Neural cell (in vitro differentiated cells): Measurements from ENCODE around the gene RAP1GAP2. TPM values are rescaled to one million over a fixed set of nuclear protein-coding genes. Genes with fewer than 3 reads are reported as not detected.

Experiments
- H2AFZ ChIP-seq: fragments of 200-600, 300-800 bp; sonication (generic), shearing (Covaris generic); 2 replicates; pipeline ENCODE4 v1.6.0; 2014; ENCODE audit warnings: low read depth, mild to moderate bottlenecking, antibody characterized with exemption, low read length, moderate library complexity
- H3F3A ChIP-seq: fragments of 200-600 bp; shearing (Covaris generic); 2 replicates; pipeline ENCODE4 v1.6.1; 2016; ENCODE audit warnings: mild to moderate bottlenecking, moderate library complexity, mixed read lengths, antibody characterized with exemption, low read length; ENCODE audit not compliant: insufficient read depth, poor library complexity, severe bottlenecking
- H3K27ac ChIP-seq: fragments of 200-600, 300-800 bp; sonication (generic), shearing (Covaris generic); 2 replicates; pipeline ENCODE4 v1.5.1; 2014; ENCODE audit warnings: mild to moderate bottlenecking, low read length, moderate library complexity
- H3K27me3 ChIP-seq: fragments of 300-800, 200-600 bp; sonication (generic), shearing (Covaris generic); 2 replicates; pipeline ENCODE4 v1.6.0; 2014; ENCODE audit warnings: mild to moderate bottlenecking, low read depth, low read length, moderate library complexity; ENCODE audit not compliant: insufficient read depth
- H3K36me3 ChIP-seq: fragments of 300-800, 200-600 bp; sonication (generic), shearing (Covaris generic); 2 replicates; pipeline ENCODE4 v1.5.1; 2014; ENCODE audit warnings: mild to moderate bottlenecking, antibody characterized with exemption, low read length, moderate library complexity; ENCODE audit not compliant: insufficient read depth
- H3K4me2 ChIP-seq: fragments of 300-800, 200-600 bp; sonication (generic), shearing (Covaris generic); 2 replicates; pipeline ENCODE4 v1.6.0; 2014; ENCODE audit warnings: mild to moderate bottlenecking, low read length
- H3K4me3 ChIP-seq: fragments of 300-800, 200-600 bp; sonication (generic), shearing (Covaris generic); 2 replicates; pipeline ENCODE4 v1.5.1; 2014; ENCODE audit warnings: mild to moderate bottlenecking, low read length, moderate library complexity
- H3K79me2 ChIP-seq: fragments of 200-600 bp; shearing (Covaris generic); replicated peaks from 2 replicates; pipeline ENCODE4 v1.6.0; 2014; ENCODE audit warnings: mild to moderate bottlenecking, low read length, moderate library complexity; ENCODE audit not compliant: insufficient read depth
- H3K9ac ChIP-seq: fragments of 300-800, 200-600 bp; sonication (generic), shearing (Covaris generic); 2 replicates; pipeline ENCODE4 v1.6.1; 2016; ENCODE audit warnings: mild to moderate bottlenecking, low read length, mixed read lengths
- H3K9me2 ChIP-seq: fragments of 200-600 bp; shearing (Covaris generic); 2 replicates; pipeline ENCODE4 v1.6.1; 2016; ENCODE audit warnings: mild to moderate bottlenecking, low read length, mixed read lengths; ENCODE audit not compliant: insufficient read depth
- H3K9me3 ChIP-seq: fragments of 200-600, 300-800 bp; sonication (generic), shearing (Covaris generic); 2 replicates; pipeline ENCODE4 v1.6.1; 2016; ENCODE audit warnings: mild to moderate bottlenecking, mixed run types, low read length, moderate library complexity, mixed read lengths
- H4K20me1 ChIP-seq: fragments of 200-600 bp; shearing (Covaris generic); 2 replicates; pipeline ENCODE4 v1.6.1; 2016; ENCODE audit warnings: mild to moderate bottlenecking, mixed run types; ENCODE audit not compliant: insufficient read depth
- EP300 ChIP-seq: fragments of 450-650 bp; conservative IDR thresholded peaks from 2 replicates; pipeline ENCODE4 v1.6.1; 2014; ENCODE audit warnings: antibody characterized with exemption, mild to moderate bottlenecking, moderate library complexity; ENCODE audit not compliant: poor library complexity, severe bottlenecking
- EZH2 ChIP-seq: fragments of 200-600, 300-800 bp; shearing (Covaris generic), sonication (generic); IDR thresholded peaks from 2 replicates; pipeline ENCODE4 v1.6.1; 2014; ENCODE audit warnings: antibody characterized with exemption, low read length, borderline replicate concordance, mild to moderate bottlenecking; ENCODE audit not compliant: insufficient read depth, poor library complexity, severe bottlenecking
- MXI1 ChIP-seq: fragments of 450-650 bp; conservative IDR thresholded peaks from 2 replicates; pipeline ENCODE4 v1.6.1; 2014; ENCODE audit warnings: antibody characterized with exemption, mild to moderate bottlenecking; ENCODE audit not compliant: poor library complexity, severe bottlenecking
- POLR2AphosphoS5 ChIP-seq: IDR thresholded peaks from 2 replicates; pipeline ENCODE4 v1.6.1; 2012
- RAD21 ChIP-seq: fragments of 450-650 bp; conservative IDR thresholded peaks from 2 replicates; pipeline ENCODE4 v1.6.1; 2014; ENCODE audit warnings: antibody characterized with exemption, mild to moderate bottlenecking, moderate library complexity
- SMC3 ChIP-seq: fragments of 450-650 bp; conservative IDR thresholded peaks from 2 replicates; pipeline ENCODE4 v1.6.1; 2014; ENCODE audit warnings: antibody characterized with exemption, mild to moderate bottlenecking, moderate library complexity; ENCODE audit not compliant: poor library complexity
- TAF1 ChIP-seq: IDR thresholded peaks from 2 replicates; pipeline ENCODE4 v1.6.1; 2012; ENCODE audit warnings: low read depth
- polyA plus RNA-seq: library from polyadenylated mRNA; depleted of rRNA; stranded (reverse); fragments of >200 nt; gene quantifications from 2 replicates; pipeline ENCODE4 v1.2.3, GENCODE V29; 2014
- TF ChIP-seq, protein P1 (sequence below): fragments of 450-650 bp; IDR thresholded peaks from 2 replicates; pipeline ENCODE4 v1.5.1; 2014; ENCODE audit warnings: antibody characterized with exemption, mild to moderate bottlenecking, moderate library complexity; ENCODE audit not compliant: poor library complexity, severe bottlenecking
- TF ChIP-seq, protein P2 (sequence below): IDR thresholded peaks from 2 replicates; pipeline ENCODE4 v1.6.1; 2012; ENCODE audit warnings: borderline replicate concordance

The RAP1GAP2 gene
- polyA plus RNA-seq, 1 donor from 2014 or later: 14.8 TPM

DNA sequence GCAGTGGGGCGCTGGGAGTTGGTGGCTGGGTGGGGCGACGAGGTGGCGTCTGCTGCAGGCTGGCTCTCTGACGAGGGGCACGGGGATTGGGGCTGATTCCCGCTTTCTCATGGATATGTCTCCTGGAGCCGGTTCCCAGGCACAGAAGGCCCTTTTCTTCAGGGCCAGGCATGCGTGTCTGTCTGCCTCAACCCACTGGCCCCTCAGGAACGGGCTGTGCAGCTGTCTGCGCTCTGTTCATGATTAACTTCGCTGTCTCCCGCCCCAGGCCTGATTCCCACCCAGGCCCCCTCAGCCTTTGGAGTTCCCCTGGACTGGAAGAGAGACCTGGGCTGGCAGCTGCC is 53.1 kb downstream of the RAP1GAP2 start:
- Histone ChIP-seq H3K79me2 (no peaks in the 10 kb centered on the region), H3F3A (no peaks in the 10 kb centered on the region), H3K9me2 (no peaks in the 10 kb centered on the region), H4K20me1 (no peaks in the 10 kb centered on the region), H3K4me2 (no peak overlapping the region), H3K9ac (no peak overlapping the region), H3K9me3 (no peaks in the 10 kb centered on the region), H3K4me3 (no peak overlapping the region), H2AFZ (no peak overlapping the region), H3K36me3 (no peaks in the 10 kb centered on the region), H3K27ac (no peak overlapping the region), H3K27me3 (peaks cover 29% of the 10 kb centered on the region)
- TF ChIP-seq TAF1: no peak
- no peak for TF ChIP-seq RAD21
- TF ChIP-seq EP300: no peak
- TF ChIP-seq, protein P1, sequence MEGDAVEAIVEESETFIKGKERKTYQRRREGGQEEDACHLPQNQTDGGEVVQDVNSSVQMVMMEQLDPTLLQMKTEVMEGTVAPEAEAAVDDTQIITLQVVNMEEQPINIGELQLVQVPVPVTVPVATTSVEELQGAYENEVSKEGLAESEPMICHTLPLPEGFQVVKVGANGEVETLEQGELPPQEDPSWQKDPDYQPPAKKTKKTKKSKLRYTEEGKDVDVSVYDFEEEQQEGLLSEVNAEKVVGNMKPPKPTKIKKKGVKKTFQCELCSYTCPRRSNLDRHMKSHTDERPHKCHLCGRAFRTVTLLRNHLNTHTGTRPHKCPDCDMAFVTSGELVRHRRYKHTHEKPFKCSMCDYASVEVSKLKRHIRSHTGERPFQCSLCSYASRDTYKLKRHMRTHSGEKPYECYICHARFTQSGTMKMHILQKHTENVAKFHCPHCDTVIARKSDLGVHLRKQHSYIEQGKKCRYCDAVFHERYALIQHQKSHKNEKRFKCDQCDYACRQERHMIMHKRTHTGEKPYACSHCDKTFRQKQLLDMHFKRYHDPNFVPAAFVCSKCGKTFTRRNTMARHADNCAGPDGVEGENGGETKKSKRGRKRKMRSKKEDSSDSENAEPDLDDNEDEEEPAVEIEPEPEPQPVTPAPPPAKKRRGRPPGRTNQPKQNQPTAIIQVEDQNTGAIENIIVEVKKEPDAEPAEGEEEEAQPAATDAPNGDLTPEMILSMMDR: no peak
- no peak for TF ChIP-seq POLR2AphosphoS5
- TF ChIP-seq EZH2: no peak
- TF ChIP-seq, protein P2, sequence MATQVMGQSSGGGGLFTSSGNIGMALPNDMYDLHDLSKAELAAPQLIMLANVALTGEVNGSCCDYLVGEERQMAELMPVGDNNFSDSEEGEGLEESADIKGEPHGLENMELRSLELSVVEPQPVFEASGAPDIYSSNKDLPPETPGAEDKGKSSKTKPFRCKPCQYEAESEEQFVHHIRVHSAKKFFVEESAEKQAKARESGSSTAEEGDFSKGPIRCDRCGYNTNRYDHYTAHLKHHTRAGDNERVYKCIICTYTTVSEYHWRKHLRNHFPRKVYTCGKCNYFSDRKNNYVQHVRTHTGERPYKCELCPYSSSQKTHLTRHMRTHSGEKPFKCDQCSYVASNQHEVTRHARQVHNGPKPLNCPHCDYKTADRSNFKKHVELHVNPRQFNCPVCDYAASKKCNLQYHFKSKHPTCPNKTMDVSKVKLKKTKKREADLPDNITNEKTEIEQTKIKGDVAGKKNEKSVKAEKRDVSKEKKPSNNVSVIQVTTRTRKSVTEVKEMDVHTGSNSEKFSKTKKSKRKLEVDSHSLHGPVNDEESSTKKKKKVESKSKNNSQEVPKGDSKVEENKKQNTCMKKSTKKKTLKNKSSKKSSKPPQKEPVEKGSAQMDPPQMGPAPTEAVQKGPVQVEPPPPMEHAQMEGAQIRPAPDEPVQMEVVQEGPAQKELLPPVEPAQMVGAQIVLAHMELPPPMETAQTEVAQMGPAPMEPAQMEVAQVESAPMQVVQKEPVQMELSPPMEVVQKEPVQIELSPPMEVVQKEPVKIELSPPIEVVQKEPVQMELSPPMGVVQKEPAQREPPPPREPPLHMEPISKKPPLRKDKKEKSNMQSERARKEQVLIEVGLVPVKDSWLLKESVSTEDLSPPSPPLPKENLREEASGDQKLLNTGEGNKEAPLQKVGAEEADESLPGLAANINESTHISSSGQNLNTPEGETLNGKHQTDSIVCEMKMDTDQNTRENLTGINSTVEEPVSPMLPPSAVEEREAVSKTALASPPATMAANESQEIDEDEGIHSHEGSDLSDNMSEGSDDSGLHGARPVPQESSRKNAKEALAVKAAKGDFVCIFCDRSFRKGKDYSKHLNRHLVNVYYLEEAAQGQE: no peak
- no peak for TF ChIP-seq MXI1
- TF ChIP-seq SMC3: no peak

DNA sequence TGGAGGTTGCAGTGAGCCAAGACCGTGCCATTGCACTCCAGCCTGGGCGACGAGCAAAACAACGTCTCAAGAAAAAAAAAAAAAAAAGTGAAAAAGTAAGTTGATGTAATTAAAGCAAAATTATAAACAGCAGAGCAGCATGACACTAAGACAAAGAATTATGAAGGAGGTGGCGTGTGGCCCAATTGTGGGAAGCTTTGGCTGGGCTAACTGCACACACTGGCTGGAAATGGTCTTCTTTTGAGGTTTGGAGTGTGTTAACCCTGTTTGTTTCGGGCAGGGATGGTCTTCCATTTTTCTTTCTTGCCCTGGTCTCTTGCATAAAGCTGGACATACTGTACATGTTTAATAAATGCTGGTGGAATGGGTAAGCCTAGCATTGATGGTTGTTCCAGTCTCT is 54.8 kb downstream of the RAP1GAP2 start:
- Histone ChIP-seq H3K4me3 (no peak overlapping the region), H3F3A (no peaks in the 10 kb centered on the region), H2AFZ (no peak overlapping the region), H3K9ac (no peak overlapping the region), H3K27me3 (peaks cover 46% of the 10 kb centered on the region), H3K27ac (no peak overlapping the region), H3K4me2 (no peak overlapping the region), H3K9me2 (no peaks in the 10 kb centered on the region), H3K79me2 (no peaks in the 10 kb centered on the region), H4K20me1 (peaks cover 6% of the 10 kb centered on the region), H3K36me3 (no peaks in the 10 kb centered on the region), H3K9me3 (no peaks in the 10 kb centered on the region)
- TF ChIP-seq, protein P1: no peak
- TF ChIP-seq TAF1: no peak
